Tibial nerve (tissue), 4 donors: Measurements from ENCODE around the gene PRUNE1.

Source experiments
- EP300 ChIP-seq, 2 donors: sonication (generic); formaldehyde crosslinking; IDR thresholded peaks; one replicate each; pipeline ENCODE4 v1.6.1; 2017; ENCODE audit warnings: antibody characterized with exemption in 2 of 2, mild to moderate bottlenecking in 1 of 2
- POLR2A ChIP-seq, 2 donors: fragments of 450-650 bp; IDR thresholded peaks; one replicate each; pipeline ENCODE4 v1.6.1; 2017; ENCODE audit warnings: antibody characterized with exemption in 2 of 2, mild to moderate bottlenecking in 2 of 2, moderate library complexity in 2 of 2
- TF ChIP-seq, protein P1 (sequence below), 5 experiments: fragments of 200-600 bp in 3 of 5; fragments of 450-650 bp in 2 of 5; sonication (generic) in 3 of 5; IDR thresholded peaks; one replicate each; pipeline ENCODE4 v1.5.1; 2016 to 2019; ENCODE audit warnings: antibody characterized with exemption in 5 of 5, mild to moderate bottlenecking in 3 of 5, moderate library complexity in 2 of 5

DNA sequence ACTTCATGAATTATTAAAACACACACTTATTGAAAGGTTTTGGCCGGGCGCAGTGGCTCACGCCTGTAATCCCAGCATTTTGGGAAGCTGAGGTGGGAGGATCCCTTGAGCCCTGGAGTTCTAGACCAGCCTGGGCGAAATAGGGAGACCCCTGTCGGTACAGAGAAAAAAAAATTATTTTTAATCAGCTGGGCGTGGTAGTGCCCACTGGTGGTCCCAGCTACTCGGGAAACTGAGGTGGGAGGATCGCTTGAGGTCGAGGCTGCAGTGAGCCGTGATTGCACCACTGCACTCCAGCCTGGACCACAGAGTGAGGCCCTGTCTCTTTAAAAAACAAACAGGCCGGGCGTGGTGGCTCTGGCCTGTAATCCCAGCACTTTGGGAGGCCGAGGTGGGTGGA lies 64.0 kb downstream of the PRUNE1 start:
- TF ChIP-seq, protein P1, sequence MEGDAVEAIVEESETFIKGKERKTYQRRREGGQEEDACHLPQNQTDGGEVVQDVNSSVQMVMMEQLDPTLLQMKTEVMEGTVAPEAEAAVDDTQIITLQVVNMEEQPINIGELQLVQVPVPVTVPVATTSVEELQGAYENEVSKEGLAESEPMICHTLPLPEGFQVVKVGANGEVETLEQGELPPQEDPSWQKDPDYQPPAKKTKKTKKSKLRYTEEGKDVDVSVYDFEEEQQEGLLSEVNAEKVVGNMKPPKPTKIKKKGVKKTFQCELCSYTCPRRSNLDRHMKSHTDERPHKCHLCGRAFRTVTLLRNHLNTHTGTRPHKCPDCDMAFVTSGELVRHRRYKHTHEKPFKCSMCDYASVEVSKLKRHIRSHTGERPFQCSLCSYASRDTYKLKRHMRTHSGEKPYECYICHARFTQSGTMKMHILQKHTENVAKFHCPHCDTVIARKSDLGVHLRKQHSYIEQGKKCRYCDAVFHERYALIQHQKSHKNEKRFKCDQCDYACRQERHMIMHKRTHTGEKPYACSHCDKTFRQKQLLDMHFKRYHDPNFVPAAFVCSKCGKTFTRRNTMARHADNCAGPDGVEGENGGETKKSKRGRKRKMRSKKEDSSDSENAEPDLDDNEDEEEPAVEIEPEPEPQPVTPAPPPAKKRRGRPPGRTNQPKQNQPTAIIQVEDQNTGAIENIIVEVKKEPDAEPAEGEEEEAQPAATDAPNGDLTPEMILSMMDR (IDR thresholded peaks at IDR 0.05): peak in 1 of 5 experiments; percentile 20
- TF ChIP-seq POLR2A (IDR thresholded peaks at IDR 0.05) (no peak), EP300 (IDR thresholded peaks at IDR 0.05) (no peak)
